ENCODE data around the gene LAX1. TPM values are rescaled to one million over a fixed set of nuclear protein-coding genes. Genes with fewer than 3 reads are reported as not detected.

The LAX1 gene
- not detected in 2 replicates for total RNA-seq (2022)
- percentile 7 among the genes with signal in this experiment for Bru-seq, nascent RNA
- percentile 7 among the genes with signal in this experiment for BruChase-seq, experiment 1, labeled RNA remaining after a 2-hour chase
- BruChase-seq, experiment 2, labeled RNA remaining after a 6-hour chase, result percentile 7 among the genes with signal in this experiment
- long read RNA-seq, result 0 reads

- ChIA-PET POLR2A (interaction anchor here (0.6 kb wide), 1 partner anchor 16 kb away, joined by 6 read pairs; no protein-coding TSS in a partner anchor), CTCF (no interaction called here)
These were observed at the start of gene LAX1 for GRCh38 chr1:203765029-203765837. Gene LAX1 (plus strand): TSS chr1:203765183. CDS start chr1:203765566, 383 bp downstream.

GRCh38 chr1:203717120-203717519 lies 47.9 kb upstream of the LAX1 start:
- H3K9me3 Mint-ChIP-seq (ENCODE audit: unreplicated experiment), result no peaks in the 10 kb centered on the region
- no peak overlapping the region for H3K4me3 Mint-ChIP-seq (ENCODE audit: unreplicated experiment)
- no TSS peak for BruUV-seq (replicated peaks)
- H3K27ac Mint-ChIP-seq (ENCODE audit: unreplicated experiment), result no peak overlapping the region
- no peak overlapping the region for H3K4me3 ChIP-seq (ENCODE audit: low read depth, low read length)
- no peak for TF ChIP-seq CTCF (IDR thresholded peaks at IDR 0.05; ENCODE audit: insufficient read depth in 1 of 2, low read depth in 1 of 2, low read length in 1 of 2, severe bottlenecking in 1 of 2, unreplicated experiment in 1 of 2)
- POLR2A ChIA-PET, result no interaction called here
- intact Hi-C loops (cut with micrococcal nuclease; ENCODE audit: unreplicated experiment), result no loop called here
- no peaks in the 10 kb centered on the region for H3K4me1 Mint-ChIP-seq (ENCODE audit: low read depth, unreplicated experiment)
- peaks cover 4% of the 10 kb centered on the region for H3K36me3 Mint-ChIP-seq (ENCODE audit: insufficient read depth, unreplicated experiment)
- H3K27me3 ChIP-seq (replicated peaks; ENCODE audit: control insufficient read depth, insufficient read depth, low read length), result no peaks in the 10 kb centered on the region
- H3K27me3 Mint-ChIP-seq (ENCODE audit: insufficient read depth, unreplicated experiment), result no peaks in the 10 kb centered on the region
- no peak for DNase-seq
- no peaks in the 10 kb centered on the region for H3K9me3 ChIP-seq
- CTCF ChIA-PET, result no interaction called here
- no peaks in the 10 kb centered on the region; the same call in 1 of the 2 replicates for H3K36me3 ChIP-seq (ENCODE audit: control insufficient read depth, insufficient read depth, low read length)
- no peaks in the 10 kb centered on the region for H3K4me1 ChIP-seq

More at GRCh38 chr1:203765029-203765837, at the start of gene LAX1:
- H3K4me1 ChIP-seq, result no peaks in the 10 kb centered on the region; the same call in none of the 2 replicates
- no peaks in the 10 kb centered on the region for H3K36me3 Mint-ChIP-seq (ENCODE audit: insufficient read depth, unreplicated experiment)
- no peak within 1 kb of the TSS for H3K27ac Mint-ChIP-seq (ENCODE audit: unreplicated experiment)
- H3K4me3 ChIP-seq (ENCODE audit: low read depth, low read length), result no peak within 1 kb of the TSS
- H3K27me3 ChIP-seq (replicated peaks; ENCODE audit: control insufficient read depth, insufficient read depth, low read length), result no peaks in the 10 kb centered on the region
- TF ChIP-seq CTCF (IDR thresholded peaks at IDR 0.05; ENCODE audit: insufficient read depth in 1 of 2, low read depth in 1 of 2, low read length in 1 of 2, severe bottlenecking in 1 of 2, unreplicated experiment in 1 of 2), result no peak
- no peaks in the 10 kb centered on the region for H3K9me3 Mint-ChIP-seq (ENCODE audit: unreplicated experiment)
- intact Hi-C loops (cut with micrococcal nuclease; ENCODE audit: unreplicated experiment), result no loop called here
- peaks cover 9% of the 10 kb centered on the region for H3K4me1 Mint-ChIP-seq (ENCODE audit: low read depth, unreplicated experiment)
- H3K27me3 Mint-ChIP-seq (ENCODE audit: insufficient read depth, unreplicated experiment), result no peaks in the 10 kb centered on the region
- no peaks in the 10 kb centered on the region for H3K36me3 ChIP-seq (ENCODE audit: control insufficient read depth, insufficient read depth, low read length)
- BruUV-seq (replicated peaks), result no TSS peak
- no peak within 1 kb of the TSS for H3K4me3 Mint-ChIP-seq (ENCODE audit: unreplicated experiment)
- no peaks in the 10 kb centered on the region for H3K9me3 ChIP-seq
- DNase-seq, result no peak

- Histone ChIP-seq H3K27me3 (replicated peaks; ENCODE audit: control insufficient read depth, insufficient read depth, low read length) (no peaks in the 10 kb centered on the region), H3K4me3 (ENCODE audit: low read depth, low read length) (no peak overlapping the region), H3K9me3 (no peaks in the 10 kb centered on the region), H3K36me3 (ENCODE audit: control insufficient read depth, insufficient read depth, low read length) (no peaks in the 10 kb centered on the region), H3K4me1 (no peaks in the 10 kb centered on the region)
- no peaks in the 10 kb centered on the region for H3K4me1 Mint-ChIP-seq (ENCODE audit: low read depth, unreplicated experiment)
- POLR2A ChIA-PET, result no interaction called here
- no peak overlapping the region for H3K4me3 Mint-ChIP-seq (ENCODE audit: unreplicated experiment)
- no peaks in the 10 kb centered on the region for H3K9me3 Mint-ChIP-seq (ENCODE audit: unreplicated experiment)
- no peak for TF ChIP-seq CTCF (IDR thresholded peaks at IDR 0.05; ENCODE audit: insufficient read depth in 1 of 2, low read depth in 1 of 2, low read length in 1 of 2, severe bottlenecking in 1 of 2, unreplicated experiment in 1 of 2)
- no peaks in the 10 kb centered on the region for H3K27me3 Mint-ChIP-seq (ENCODE audit: insufficient read depth, unreplicated experiment)
- H3K36me3 Mint-ChIP-seq (ENCODE audit: insufficient read depth, unreplicated experiment), result peaks cover 9% of the 10 kb centered on the region
- no peak overlapping the region for H3K27ac Mint-ChIP-seq (ENCODE audit: unreplicated experiment)
- CTCF ChIA-PET, result no interaction called here
- no TSS peak for BruUV-seq (replicated peaks)
- DNase-seq, result no peak
- intact Hi-C loops (cut with micrococcal nuclease; ENCODE audit: unreplicated experiment), result no loop called here
These were observed 44.7 kb upstream of the LAX1 start for GRCh38 chr1:203720242-203720641.
